C4-2B (cell line): Measurements from ENCODE around the gene DHRS3.

Experiments used
- H3K27ac ChIP-seq: fragments of 450-650 bp; 2 replicates; pipeline ENCODE4 v1.5.1; 2017
- ZFX ChIP-seq: fragments of 450-650 bp; IDR thresholded peaks from 2 replicates; pipeline ENCODE4 v1.6.1; 2017
- TF ChIP-seq, protein P1 (sequence below): fragments of 450-650 bp; conservative IDR thresholded peaks from 2 replicates; pipeline ENCODE4 v1.5.1; 2017; ENCODE audit warnings: mild to moderate bottlenecking

DHRS3 gene

DNA sequence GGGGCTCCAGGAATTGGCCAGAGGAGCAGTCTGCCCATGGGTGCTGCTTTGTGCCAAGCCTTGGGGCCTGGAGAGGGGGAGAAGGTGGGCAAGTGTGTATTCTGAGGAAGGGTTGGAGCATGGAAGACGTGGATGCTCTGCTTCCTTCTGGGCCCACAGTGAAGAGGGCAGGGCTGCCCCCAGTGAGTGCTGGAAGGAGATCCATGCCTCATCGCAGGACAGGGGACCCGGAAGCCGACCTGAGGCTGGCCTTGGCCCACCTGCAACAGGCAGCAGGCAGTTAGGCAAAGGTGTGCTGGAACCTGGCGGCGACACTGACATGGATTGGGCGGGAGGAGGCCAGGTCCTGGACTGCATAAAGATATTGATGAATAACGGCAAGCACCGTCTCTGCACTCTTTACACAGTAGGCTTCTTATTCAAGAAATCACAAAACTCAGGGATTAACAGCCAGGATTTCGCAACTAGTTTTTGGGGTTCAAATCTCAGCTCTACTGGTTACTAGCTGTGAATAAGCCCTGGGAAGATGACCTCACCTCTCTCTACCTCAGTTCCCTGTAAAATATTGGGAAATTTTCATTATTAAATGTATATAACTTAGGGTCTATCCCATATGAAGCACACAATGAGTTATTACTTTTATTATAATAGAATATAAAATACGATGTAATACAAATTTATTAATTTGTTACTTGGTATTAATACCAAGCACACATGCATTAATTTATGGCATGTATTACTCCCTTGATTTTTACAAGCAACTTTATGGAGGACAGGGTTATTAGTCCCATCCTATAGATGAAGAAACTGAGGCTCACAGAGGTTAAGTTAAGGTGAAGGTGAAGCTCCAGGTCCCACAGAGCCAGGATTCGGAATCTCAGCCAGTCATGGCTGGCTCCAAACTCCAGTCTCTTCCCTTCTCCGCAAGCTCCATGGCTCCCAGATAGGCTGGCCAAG is 62.3 kb downstream of the DHRS3 start:
- no peak for TF ChIP-seq ZFX
- TF ChIP-seq, protein P1, sequence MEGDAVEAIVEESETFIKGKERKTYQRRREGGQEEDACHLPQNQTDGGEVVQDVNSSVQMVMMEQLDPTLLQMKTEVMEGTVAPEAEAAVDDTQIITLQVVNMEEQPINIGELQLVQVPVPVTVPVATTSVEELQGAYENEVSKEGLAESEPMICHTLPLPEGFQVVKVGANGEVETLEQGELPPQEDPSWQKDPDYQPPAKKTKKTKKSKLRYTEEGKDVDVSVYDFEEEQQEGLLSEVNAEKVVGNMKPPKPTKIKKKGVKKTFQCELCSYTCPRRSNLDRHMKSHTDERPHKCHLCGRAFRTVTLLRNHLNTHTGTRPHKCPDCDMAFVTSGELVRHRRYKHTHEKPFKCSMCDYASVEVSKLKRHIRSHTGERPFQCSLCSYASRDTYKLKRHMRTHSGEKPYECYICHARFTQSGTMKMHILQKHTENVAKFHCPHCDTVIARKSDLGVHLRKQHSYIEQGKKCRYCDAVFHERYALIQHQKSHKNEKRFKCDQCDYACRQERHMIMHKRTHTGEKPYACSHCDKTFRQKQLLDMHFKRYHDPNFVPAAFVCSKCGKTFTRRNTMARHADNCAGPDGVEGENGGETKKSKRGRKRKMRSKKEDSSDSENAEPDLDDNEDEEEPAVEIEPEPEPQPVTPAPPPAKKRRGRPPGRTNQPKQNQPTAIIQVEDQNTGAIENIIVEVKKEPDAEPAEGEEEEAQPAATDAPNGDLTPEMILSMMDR: no peak

DNA sequence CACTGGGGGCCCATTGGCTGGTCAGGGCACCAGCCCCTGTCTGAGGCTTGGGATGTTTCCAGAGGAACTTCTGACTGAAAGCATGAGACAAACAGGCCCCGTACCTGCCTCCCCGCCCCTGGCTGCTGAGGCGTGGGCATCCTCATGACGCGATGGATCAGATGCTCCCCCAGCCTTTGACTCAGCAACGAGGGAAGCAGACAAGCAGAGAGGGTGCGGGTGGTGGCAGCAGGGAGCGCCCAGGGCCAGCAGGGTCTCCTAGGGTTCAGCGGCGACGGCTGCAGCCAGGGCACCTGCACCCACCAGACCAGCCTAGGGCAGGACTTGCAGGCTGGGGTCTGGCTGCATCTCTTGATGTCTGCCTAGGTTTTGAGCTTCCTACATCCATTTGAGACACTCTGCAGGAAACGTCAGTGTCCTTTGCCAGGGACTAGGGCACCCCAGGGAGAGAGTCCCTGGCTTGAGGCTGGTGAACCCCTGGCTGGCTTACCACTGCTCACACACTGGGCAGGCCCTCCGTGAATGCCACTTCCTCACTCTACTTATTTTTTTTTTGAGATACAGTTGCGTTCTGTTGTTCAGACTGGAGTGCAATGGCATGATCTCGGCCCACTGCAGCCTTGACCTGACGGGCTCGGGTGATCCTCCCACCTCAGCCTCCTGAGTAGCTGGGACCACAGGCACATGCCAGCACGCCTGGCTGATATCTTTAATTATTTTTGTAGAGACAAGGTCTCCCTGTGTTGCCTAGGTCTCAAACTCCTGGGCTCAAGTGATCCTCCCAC is 63.3 kb downstream of the DHRS3 start:
- no peak overlapping the region for H3K27ac ChIP-seq
- TF ChIP-seq ZFX: no peak
- TF ChIP-seq, protein P1: no peak

More for the DNA sequence above, 62.3 kb downstream of the DHRS3 start:
- no peak overlapping the region for H3K27ac ChIP-seq

DNA sequence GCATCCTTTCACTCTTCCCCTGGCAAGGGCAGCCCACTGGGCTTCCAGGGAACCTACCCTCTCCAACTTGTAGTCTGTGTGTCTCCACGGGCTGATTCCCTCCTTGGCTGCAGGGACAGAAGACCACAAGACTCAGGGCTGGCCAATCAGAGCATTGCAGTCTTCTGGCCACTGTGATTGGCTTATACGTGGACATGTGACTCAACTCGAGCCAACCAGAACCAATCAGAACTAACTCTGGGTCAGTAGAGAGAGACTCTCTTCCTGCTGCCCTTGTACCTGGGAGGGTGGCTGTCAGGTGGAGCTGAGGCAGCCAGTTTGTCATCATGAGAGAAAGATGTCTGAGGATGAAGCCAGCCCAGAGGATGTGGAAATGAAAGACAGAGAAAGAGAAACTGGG is 64.0 kb downstream of the DHRS3 start:
- H3K27ac ChIP-seq: no peak overlapping the region
- TF ChIP-seq, protein P1: no peak
- no peak for TF ChIP-seq ZFX

DNA sequence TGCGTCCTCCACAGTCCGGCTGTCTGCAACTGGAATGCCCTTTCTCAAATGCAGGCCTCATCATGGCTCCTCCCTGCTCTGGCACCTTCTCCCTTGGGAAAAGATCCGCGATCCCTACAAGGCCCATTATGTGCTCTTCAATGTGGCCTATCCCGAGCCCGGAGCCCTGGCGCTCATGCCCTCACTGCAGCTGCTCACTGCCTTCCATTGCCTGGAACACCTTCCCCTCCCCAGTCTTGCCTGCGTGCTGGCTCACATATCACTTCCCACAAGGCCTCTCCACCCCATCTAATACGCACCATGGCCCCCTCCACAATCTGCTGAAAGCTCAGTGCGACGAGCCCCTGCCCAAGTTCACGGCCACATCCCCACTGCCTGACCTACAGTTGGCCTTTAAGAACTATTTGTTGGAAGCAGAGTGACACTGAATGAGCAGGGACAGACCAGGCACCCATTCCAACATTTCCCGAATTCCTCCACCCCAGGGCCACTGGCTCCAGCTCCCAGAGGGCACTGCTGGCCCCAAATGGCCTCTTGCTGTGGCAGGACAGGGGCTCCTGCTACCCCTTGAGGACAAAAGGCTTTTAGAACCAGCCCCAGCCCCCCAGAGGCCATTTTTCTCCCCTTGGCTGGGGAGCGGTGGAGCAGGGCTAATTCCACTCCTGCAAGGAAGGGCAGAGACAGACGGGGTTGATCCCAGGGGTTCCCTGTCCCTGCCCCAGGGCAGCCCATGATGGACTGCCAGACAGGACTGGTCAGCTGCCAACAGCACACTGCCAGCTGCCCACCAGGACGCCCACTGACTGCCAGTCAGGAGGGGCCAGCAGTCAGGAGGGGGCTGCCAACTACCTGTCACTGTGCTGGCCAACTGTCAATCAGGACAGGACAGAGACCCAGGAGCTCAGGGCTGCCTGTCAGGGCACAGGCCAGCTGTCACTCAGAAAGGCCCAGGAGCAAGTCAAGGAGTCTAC is 64.8 kb downstream of the DHRS3 start:
- no peak overlapping the region for H3K27ac ChIP-seq
- TF ChIP-seq ZFX: no peak
- TF ChIP-seq, protein P1: no peak

DNA sequence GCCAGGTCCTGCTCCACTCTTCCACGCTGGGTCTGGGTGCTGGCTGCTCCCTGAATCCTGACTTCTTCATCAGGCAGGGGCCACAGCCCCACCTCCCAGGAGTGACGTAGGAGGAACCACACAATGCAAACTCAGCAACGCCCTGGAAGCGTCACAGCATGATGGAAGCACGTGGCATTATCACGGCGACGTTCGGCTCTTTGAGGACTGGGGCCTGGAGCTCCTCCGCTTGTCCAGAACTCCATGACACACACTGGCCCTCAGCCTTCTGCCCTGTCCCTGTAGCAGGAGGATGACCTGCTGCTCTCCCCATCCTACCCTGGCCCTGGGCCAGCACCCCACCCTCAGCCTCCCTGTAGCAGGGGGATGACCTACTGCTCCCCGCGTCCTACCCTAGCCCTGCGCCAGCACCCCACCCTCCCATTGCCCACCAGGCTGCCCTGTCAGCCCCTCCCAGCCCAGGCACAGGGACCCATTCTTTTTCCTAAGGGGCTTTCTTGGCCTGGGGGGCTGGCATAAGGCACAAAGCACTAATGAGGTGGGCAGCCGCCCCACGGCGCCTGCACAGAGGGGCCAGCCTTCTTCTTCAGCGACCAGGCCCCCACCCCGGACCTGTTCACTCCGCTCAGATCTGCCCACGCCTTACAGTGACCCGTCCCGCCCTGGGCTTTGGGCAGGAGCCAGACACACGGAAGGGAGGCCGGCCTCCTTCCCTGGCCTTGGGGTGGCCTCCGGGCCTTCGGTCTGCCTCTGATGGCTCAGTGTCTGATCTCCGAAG is 65.7 kb downstream of the DHRS3 start:
- TF ChIP-seq, protein P1: no peak
- no peak for TF ChIP-seq ZFX
- no peak overlapping the region for H3K27ac ChIP-seq

DNA sequence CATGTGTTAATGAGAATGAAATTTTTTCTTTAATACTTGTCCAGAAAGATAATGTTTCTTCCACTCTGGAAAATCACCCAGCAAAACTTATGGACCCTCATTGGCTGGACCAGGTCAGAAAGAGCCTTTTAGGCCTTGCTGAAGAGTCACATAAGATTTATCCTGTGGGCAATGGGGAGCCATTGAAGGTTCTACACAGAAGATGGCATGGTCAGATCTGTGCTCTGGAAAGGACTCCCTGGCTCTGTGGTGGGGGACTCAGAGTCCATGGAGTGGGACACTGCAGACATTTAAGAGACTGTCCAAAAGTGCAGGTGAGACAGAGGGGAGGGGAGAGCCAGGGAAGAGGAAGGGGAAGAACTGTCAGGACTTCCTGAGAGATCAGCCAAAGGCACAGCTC is 66.4 kb downstream of the DHRS3 start:
- TF ChIP-seq, protein P1: no peak
- no peak for TF ChIP-seq ZFX
- H3K27ac ChIP-seq: no peak overlapping the region
